ENCODE data around the gene SSRP1. TPM values are rescaled to one million over a fixed set of nuclear protein-coding genes. Genes with fewer than 3 reads are reported as not detected.
A peak's percentile ranks its signal among the peaks of the same experiment; 100 is the strongest.

Gene SSRP1
- total RNA-seq, 1 donor from 2014 or later = 34.6 TPM

DNA sequence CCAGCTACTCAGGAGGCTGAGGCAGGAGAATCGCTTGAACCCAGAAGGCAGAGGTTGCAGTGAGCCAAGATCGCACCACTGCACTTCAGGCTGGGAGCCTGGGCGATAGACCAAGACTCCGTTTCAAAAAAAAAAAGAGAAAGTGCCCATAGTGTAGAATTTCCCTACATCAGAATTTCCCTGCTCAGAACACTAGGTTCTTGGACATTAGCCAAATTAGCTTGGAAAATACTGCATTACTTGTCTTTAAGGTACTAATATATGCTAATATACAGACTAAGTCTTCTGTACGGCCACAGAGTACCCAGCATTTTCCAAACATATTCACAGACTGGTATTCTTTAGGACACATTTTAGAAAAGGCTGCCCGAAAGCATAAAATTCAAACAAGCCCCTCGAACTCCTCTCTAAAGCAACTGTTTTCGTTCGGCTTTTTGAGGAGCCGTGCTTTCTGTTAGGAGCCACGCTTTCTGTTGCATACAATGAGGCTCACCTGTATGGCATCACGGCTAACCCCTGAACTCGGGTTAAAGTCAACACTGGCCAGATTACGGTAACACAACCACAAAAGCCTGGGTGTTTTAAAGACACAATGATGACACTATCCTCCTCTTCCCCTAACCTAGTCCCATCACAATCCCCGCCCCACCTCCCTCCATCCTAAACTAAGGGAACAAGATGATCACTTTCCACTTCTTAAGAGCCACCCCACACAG lies 29.4 kb downstream of the SSRP1 start:
- no peak for DNase-seq
- intact Hi-C loops (cut with micrococcal nuclease) = no loop called here
- no peaks in the 10 kb centered on the region for H3K9me3 ChIP-seq (replicated peaks)
- no peaks in the 10 kb centered on the region for H3K27me3 ChIP-seq (ENCODE audit: low read depth)
- H3K27ac ChIP-seq (replicated peaks) = peak overlapping the region; percentile 36
- H3K36me3 ChIP-seq = peaks cover 50% of the 10 kb centered on the region
- H3K4me3 ChIP-seq = no peak overlapping the region
- TF ChIP-seq, protein P1, sequence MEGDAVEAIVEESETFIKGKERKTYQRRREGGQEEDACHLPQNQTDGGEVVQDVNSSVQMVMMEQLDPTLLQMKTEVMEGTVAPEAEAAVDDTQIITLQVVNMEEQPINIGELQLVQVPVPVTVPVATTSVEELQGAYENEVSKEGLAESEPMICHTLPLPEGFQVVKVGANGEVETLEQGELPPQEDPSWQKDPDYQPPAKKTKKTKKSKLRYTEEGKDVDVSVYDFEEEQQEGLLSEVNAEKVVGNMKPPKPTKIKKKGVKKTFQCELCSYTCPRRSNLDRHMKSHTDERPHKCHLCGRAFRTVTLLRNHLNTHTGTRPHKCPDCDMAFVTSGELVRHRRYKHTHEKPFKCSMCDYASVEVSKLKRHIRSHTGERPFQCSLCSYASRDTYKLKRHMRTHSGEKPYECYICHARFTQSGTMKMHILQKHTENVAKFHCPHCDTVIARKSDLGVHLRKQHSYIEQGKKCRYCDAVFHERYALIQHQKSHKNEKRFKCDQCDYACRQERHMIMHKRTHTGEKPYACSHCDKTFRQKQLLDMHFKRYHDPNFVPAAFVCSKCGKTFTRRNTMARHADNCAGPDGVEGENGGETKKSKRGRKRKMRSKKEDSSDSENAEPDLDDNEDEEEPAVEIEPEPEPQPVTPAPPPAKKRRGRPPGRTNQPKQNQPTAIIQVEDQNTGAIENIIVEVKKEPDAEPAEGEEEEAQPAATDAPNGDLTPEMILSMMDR (IDR thresholded peaks at IDR 0.05; ENCODE audit: borderline replicate concordance) = no peak
- peaks cover 80% of the 10 kb centered on the region for H3K4me1 ChIP-seq

GRCh38 chr11:57305523-57305922 lies 30.2 kb downstream of the SSRP1 start:
- H3K4me1 ChIP-seq = peaks cover 73% of the 10 kb centered on the region
- no peaks in the 10 kb centered on the region for H3K27me3 ChIP-seq (ENCODE audit: low read depth)
- H3K36me3 ChIP-seq = peaks cover 58% of the 10 kb centered on the region
- H3K4me3 ChIP-seq = no peak overlapping the region
- TF ChIP-seq, protein P1 (IDR thresholded peaks at IDR 0.05; ENCODE audit: borderline replicate concordance) = no peak
- H3K27ac ChIP-seq (replicated peaks) = no peak overlapping the region
- DNase-seq = no peak
- peaks cover 4% of the 10 kb centered on the region for H3K9me3 ChIP-seq (replicated peaks)
- intact Hi-C loops (cut with micrococcal nuclease) = no loop called here

- peaks cover 58% of the 10 kb centered on the region for H3K36me3 ChIP-seq
- peaks cover 58% of the 10 kb centered on the region for H3K4me1 ChIP-seq
- H3K27me3 ChIP-seq (ENCODE audit: low read depth) = no peaks in the 10 kb centered on the region
- peaks cover 18% of the 10 kb centered on the region for H3K9me3 ChIP-seq (replicated peaks)
- H3K4me3 ChIP-seq = no peak overlapping the region
- H3K27ac ChIP-seq (replicated peaks) = peak overlapping the region; percentile 38
- DNase-seq = no peak
- intact Hi-C loops (cut with micrococcal nuclease) = no loop called here
- TF ChIP-seq, protein P1 (IDR thresholded peaks at IDR 0.05; ENCODE audit: borderline replicate concordance) = no peak
Measured at GRCh38 chr11:57303990-57304579, 31.6 kb downstream of the SSRP1 start.

- peak overlapping the region; percentile 38 for H3K27ac ChIP-seq (replicated peaks)
- DNase-seq = no peak
- peaks cover 63% of the 10 kb centered on the region for H3K36me3 ChIP-seq
- no peaks in the 10 kb centered on the region for H3K27me3 ChIP-seq (ENCODE audit: low read depth)
- intact Hi-C loops (cut with micrococcal nuclease) = no loop called here
- TF ChIP-seq, protein P1 (IDR thresholded peaks at IDR 0.05; ENCODE audit: borderline replicate concordance) = no peak
- H3K4me1 ChIP-seq = peaks cover 52% of the 10 kb centered on the region
- peaks cover 24% of the 10 kb centered on the region for H3K9me3 ChIP-seq (replicated peaks)
- no peak overlapping the region for H3K4me3 ChIP-seq
Measured at GRCh38 chr11:57303280-57303989, 32.3 kb downstream of the SSRP1 start.

DNA sequence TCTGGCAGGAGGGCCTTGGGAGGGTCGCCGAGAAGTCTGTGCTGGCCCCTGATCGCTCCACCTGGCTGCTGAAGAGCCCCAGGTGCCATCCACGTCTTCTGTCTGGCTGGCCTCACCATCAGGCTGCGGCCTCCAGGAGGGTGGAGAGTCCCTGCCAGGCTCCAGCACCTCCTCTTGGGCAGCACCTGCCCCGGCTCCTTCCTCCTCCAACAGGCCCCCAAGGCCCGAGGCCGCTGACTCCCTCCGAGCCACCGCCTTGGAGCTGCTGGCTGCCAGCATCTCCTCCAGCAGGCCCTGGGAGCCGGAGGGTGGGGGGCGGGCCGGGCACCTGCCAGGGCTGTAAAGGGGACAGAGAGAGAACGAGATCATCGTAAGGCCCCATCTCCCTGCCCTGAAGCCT lies 33.2 kb downstream of the SSRP1 start:
- H3K4me3 ChIP-seq = no peak overlapping the region
- no peaks in the 10 kb centered on the region for H3K27me3 ChIP-seq (ENCODE audit: low read depth)
- no peak for DNase-seq
- intact Hi-C loops (cut with micrococcal nuclease) = no loop called here
- TF ChIP-seq, protein P1 (IDR thresholded peaks at IDR 0.05; ENCODE audit: borderline replicate concordance) = no peak
- H3K9me3 ChIP-seq (replicated peaks) = peaks cover 28% of the 10 kb centered on the region
- peaks cover 42% of the 10 kb centered on the region for H3K4me1 ChIP-seq
- peaks cover 62% of the 10 kb centered on the region for H3K36me3 ChIP-seq
- H3K27ac ChIP-seq (replicated peaks) = no peak overlapping the region
